ENCODE data around the gene FCHSD2.

The FCHSD2 gene

DNA sequence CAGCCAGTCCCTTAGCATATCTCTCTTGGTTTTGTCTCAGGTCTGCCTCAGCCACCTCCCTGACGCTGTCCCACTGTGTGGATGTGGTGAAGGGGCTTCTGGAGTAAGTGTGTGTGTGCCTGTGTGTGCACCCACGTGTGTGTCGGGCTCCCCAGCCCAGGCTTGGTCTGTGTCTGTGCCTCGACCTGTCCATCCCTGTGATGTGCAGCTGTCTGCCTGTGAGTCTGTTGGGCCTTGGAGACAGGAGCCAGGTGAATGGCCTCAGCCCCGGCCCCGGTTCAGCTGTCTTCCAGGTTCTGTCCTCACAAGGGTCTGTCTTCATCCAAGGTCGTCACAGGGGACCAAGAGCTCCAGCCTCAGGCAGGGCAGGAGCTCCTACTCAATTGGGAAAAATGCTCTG lies 318.1 kb downstream of the FCHSD2 start:
- Histone ChIP-seq H3K4me3 (ENCODE audit: low read depth, low read length) (no peak overlapping the region), H3K27me3 (no peaks in the 10 kb centered on the region), H3K36me3 (no peaks in the 10 kb centered on the region), H3K9me3 (no peaks in the 10 kb centered on the region), H3K4me1 (no peaks in the 10 kb centered on the region; the same call in 1 of the 2 replicates)
- TF ChIP-seq, protein P1, sequence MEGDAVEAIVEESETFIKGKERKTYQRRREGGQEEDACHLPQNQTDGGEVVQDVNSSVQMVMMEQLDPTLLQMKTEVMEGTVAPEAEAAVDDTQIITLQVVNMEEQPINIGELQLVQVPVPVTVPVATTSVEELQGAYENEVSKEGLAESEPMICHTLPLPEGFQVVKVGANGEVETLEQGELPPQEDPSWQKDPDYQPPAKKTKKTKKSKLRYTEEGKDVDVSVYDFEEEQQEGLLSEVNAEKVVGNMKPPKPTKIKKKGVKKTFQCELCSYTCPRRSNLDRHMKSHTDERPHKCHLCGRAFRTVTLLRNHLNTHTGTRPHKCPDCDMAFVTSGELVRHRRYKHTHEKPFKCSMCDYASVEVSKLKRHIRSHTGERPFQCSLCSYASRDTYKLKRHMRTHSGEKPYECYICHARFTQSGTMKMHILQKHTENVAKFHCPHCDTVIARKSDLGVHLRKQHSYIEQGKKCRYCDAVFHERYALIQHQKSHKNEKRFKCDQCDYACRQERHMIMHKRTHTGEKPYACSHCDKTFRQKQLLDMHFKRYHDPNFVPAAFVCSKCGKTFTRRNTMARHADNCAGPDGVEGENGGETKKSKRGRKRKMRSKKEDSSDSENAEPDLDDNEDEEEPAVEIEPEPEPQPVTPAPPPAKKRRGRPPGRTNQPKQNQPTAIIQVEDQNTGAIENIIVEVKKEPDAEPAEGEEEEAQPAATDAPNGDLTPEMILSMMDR (IDR thresholded peaks at IDR 0.05; ENCODE audit: low read depth, low read length) = no peak
- no peak for DNase-seq

DNA sequence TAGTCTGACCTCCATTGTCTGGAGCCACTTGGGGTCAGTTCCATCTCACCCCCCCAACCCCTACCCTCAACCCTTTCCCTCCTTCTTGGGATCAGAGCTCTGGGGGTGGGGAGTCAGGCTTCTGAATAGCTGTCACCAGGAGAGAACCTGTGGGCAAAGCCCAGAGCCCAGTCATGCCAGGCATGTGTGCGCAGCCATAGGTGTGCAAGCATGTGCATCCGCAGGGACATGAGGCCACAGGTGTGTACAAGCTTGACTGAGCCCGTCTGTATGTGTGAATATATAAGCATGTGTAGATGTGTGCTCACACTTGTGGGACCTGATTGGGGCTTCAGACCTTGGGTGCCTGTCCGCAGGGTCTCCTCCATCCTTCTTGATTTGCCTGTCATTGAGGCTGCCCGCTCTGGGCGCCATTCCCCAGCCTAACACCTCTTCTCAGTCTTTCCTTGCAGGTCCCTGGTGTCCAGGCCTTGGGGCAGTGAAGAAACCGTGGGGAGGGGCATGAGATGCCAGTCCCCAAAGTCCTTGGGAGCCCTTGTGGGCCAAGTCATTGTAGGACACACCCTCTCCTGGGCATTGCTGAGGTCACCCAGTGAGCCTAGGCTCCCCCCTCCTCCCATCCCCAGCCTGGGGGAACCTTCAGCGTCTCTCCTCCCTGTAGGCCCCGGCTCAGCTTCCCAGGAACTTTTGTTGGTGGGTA lies 318.9 kb downstream of the FCHSD2 start:
- Histone ChIP-seq H3K36me3 (no peaks in the 10 kb centered on the region), H3K4me1 (no peaks in the 10 kb centered on the region; the same call in 1 of the 2 replicates), H3K9me3 (no peaks in the 10 kb centered on the region), H3K4me3 (ENCODE audit: low read depth, low read length) (peak overlapping the region; percentile 68), H3K27me3 (no peaks in the 10 kb centered on the region)
- no peak for DNase-seq
- TF ChIP-seq, protein P1 (IDR thresholded peaks at IDR 0.05; ENCODE audit: low read depth, low read length) = no peak

DNA sequence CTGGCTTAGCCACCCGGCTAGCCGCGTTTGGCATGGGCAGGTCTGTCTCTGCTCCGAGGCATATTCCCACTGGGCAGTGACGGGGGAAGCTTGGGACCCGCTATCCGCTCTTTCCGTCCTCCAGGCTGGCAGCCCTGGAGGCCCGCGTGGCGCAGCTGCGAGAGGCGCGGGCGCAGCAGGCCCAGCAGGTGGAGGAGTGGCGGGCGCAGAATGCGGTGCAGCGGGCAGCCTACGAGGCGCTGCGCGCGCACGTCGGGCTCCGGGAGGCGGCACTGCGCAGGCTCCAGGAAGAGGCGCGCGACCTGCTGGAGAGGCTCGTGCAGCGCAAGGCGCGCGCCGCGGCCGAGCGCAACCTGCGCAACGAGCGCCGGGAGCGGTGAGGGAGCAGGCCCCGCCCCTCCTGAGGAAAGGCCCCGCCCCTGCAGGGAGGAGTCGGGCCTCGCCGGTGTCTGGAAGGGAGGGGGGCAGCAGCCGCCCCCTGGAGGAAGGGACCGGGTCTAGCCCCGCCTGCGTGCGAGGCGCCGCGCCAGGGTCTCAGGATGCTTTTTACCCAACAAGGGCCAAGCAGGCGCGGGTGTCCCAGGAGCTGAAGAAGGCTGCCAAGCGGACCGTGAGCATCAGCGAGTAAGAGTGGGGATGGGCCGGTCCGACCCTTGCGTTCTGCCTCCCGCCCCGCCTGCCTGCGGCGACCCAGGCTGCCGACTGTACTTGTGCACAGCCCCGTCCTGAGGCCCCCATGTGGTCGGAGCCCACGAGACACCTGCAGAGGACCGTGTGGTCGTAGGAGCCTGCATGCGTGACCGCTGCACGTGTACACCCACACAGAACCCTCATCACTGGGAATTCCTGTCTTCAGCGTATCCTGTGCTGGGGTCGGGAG lies 320.0 kb downstream of the FCHSD2 start:
- Histone ChIP-seq H3K9me3 (no peaks in the 10 kb centered on the region), H3K4me1 (no peaks in the 10 kb centered on the region; the same call in 1 of the 2 replicates), H3K36me3 (no peaks in the 10 kb centered on the region), H3K4me3 (ENCODE audit: low read depth, low read length) (peak overlapping the region; percentile 69), H3K27me3 (no peaks in the 10 kb centered on the region)
- peak; percentile 96 for DNase-seq
- TF ChIP-seq, protein P1 (IDR thresholded peaks at IDR 0.05; ENCODE audit: low read depth, low read length) = peak; percentile 31

DNA sequence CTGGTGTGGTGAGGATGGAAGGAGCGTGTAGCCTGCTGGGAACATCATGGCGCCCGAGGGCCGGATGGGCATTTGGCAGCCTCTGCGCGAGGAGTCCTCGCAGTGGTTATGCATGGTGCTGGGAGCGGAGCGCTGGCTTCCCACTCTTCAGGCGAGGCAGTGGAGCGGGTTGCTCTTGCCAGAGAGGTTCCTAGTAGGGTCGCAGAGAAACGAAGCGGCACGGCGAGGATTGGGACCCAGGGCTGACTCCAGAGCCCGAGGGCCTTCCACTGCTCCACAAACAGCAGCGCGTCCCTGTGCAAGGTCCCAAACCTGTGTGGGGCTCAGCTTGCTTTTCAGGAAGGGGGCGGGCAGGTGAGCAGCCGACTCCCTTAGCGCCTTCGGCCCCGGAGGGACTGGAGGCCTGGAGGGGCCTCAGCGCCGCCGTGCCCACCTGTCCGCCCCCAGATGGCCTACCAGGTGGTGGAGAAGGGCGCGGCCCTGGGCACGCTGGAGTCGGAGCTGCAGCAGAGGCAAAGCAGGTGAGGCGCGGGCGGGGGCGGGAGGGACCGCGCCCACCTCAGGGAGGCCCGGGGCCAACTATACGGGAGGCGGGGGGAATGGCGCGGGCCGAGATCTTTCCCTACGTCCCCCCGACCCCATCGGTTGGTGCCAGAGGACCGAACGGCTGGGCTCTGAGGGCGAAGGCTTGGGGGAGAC lies 320.7 kb downstream of the FCHSD2 start:
- H3K36me3 ChIP-seq = no peaks in the 10 kb centered on the region

DNA sequence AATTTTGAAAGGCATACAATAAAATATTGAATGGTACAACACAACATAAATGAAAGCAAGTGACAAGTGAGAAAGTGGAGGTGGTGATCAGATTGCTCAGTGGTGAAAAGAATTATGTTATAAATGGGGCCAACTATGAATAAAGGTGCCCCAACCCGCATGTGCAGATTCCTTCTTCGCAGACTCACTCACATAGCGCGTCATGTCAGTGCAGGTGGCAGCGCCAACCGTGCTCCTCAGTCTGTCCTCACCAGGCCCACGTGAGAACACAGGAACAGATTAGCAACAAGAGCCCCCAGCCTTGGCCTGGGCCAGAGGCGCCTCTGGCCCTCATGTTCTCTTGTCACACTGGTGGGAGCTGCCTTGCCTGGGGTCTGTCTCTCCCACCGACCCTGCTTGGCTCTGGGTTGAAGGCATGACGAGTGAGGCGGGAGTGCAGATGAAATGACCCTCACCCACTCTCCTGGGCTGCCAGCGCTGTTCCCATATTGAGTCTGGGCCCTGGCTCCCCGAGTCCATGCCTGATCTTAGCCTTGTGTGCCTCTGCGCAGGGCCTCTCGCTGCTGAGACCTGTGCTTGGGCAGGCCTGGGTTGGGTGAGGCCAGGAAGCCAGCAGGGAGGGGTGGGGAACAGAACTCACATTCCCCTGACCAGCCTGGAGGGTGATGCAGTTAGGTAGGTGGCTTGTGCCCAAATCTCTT lies 321.5 kb downstream of the FCHSD2 start:
- TF ChIP-seq, protein P1 (IDR thresholded peaks at IDR 0.05; ENCODE audit: low read depth, low read length) = no peak
- no peaks in the 10 kb centered on the region for H3K27me3 ChIP-seq
- H3K4me1 ChIP-seq = peaks cover 7% of the 10 kb centered on the region
- H3K9me3 ChIP-seq = no peaks in the 10 kb centered on the region
- no peaks in the 10 kb centered on the region for H3K36me3 ChIP-seq
- no peak for DNase-seq
- no peak overlapping the region for H3K4me3 ChIP-seq (ENCODE audit: low read depth, low read length)

More for the DNA sequence above, 320.7 kb downstream of the FCHSD2 start:
- TF ChIP-seq, protein P1 (IDR thresholded peaks at IDR 0.05; ENCODE audit: low read depth, low read length) = no peak
- H3K27me3 ChIP-seq = no peaks in the 10 kb centered on the region
- H3K9me3 ChIP-seq = no peaks in the 10 kb centered on the region
- H3K4me1 ChIP-seq = peaks cover 3% of the 10 kb centered on the region
- no peak for DNase-seq
- H3K4me3 ChIP-seq (ENCODE audit: low read depth, low read length) = peak overlapping the region; percentile 69
